Measurements from ENCODE around the gene SPATA24. TPM values are rescaled to one million over a fixed set of nuclear protein-coding genes. Genes with fewer than 3 reads are reported as not detected.

The SPATA24 gene
- polyA plus RNA-seq, 3 donors, result 1.6 to 3.5 (median 3.2) TPM

GRCh38 chr5:139414581-139415130 is 10.8 kb upstream of the SPATA24 start:
- whole genome bisulfite sequencing (ENCODE audit: insufficient coverage), result no CpG with 5 or more reads among the region's 9 CpGs
- Mint-ChIP-seq H3K4me3 (no peak overlapping the region), H3K27me3 (ENCODE audit: low read depth in 3 of 3) (no peaks in the 10 kb centered on the region), H3K36me3 (peaks cover 3 to 7% of the 10 kb centered on the region in 2 donors), H3K27ac (no peak overlapping the region), H3K9me3 (no peaks in the 10 kb centered on the region), H3K4me1 (no peaks in the 10 kb centered on the region)
- H3K9ac ChIP-seq (ENCODE audit: insufficient read depth, low read length, poor library complexity, severe bottlenecking), result no peak overlapping the region
- intact Hi-C loops (cut with micrococcal nuclease), result no loop called here
- no peaks in the 10 kb centered on the region for H3K36me3 ChIP-seq (replicated peaks in 1 of 2; ENCODE audit: control insufficient read depth in 1 of 2, insufficient read depth in 2 of 2, low read length in 2 of 2)
- H3K4me1 ChIP-seq (ENCODE audit: control insufficient read depth in 1 of 2, insufficient read depth in 2 of 2, low read length in 2 of 2), result no peaks in the 10 kb centered on the region
- no peak for TF ChIP-seq CTCF (IDR thresholded peaks at IDR 0.05)
- no peak overlapping the region for H2AFZ ChIP-seq (ENCODE audit: insufficient read depth, low read depth, low read length, poor library complexity, severe bottlenecking)
- no peak overlapping the region for H3K27ac ChIP-seq (ENCODE audit: low read depth in 1 of 2, low read length in 2 of 2)
- H3K4me3 ChIP-seq (replicated peaks in 1 of 3; ENCODE audit: low read depth in 2 of 3, low read length in 3 of 3), result no peak overlapping the region
- no peaks in the 10 kb centered on the region for H4K20me1 ChIP-seq (ENCODE audit: insufficient read depth, low read length)
- no peaks in the 10 kb centered on the region for H3K9me3 ChIP-seq (replicated peaks in 1 of 2; ENCODE audit: control insufficient read depth in 1 of 2, insufficient read depth in 1 of 2, low read length in 2 of 2)
- no peaks in the 10 kb centered on the region for H3K79me2 ChIP-seq (ENCODE audit: insufficient read depth, low read length)
- H3K27me3 ChIP-seq (ENCODE audit: control insufficient read depth in 2 of 2, insufficient read depth in 2 of 2, low read length in 2 of 2), result no peaks in the 10 kb centered on the region
- no peak overlapping the region for H3K4me2 ChIP-seq (replicated peaks; ENCODE audit: extremely low read depth, low read length, poor library complexity, severe bottlenecking)
- no peak for DNase-seq

- no peak overlapping the region for H3K4me3 Mint-ChIP-seq
Measured at GRCh38 chr5:139413963-139414362, 10.1 kb upstream of the SPATA24 start.

More at GRCh38 chr5:139413963-139414362, 10.1 kb upstream of the SPATA24 start:
- H3K9me3 ChIP-seq (replicated peaks in 1 of 2; ENCODE audit: control insufficient read depth in 1 of 2, insufficient read depth in 1 of 2, low read length in 2 of 2), result no peaks in the 10 kb centered on the region
- no peak for DNase-seq
- no peak overlapping the region for H3K4me3 ChIP-seq (replicated peaks in 1 of 3; ENCODE audit: low read depth in 2 of 3, low read length in 3 of 3)
- no peaks in the 10 kb centered on the region for H3K4me1 ChIP-seq (ENCODE audit: control insufficient read depth in 1 of 2, insufficient read depth in 2 of 2, low read length in 2 of 2)
- Mint-ChIP-seq H3K9me3 (no peaks in the 10 kb centered on the region), H3K4me1 (no peaks in the 10 kb centered on the region), H3K27me3 (ENCODE audit: low read depth in 3 of 3) (no peaks in the 10 kb centered on the region), H3K36me3 (peaks cover 2 to 3% of the 10 kb centered on the region in 2 donors), H3K27ac (no peak overlapping the region)
- H3K36me3 ChIP-seq (replicated peaks in 1 of 2; ENCODE audit: control insufficient read depth in 1 of 2, insufficient read depth in 2 of 2, low read length in 2 of 2), result no peaks in the 10 kb centered on the region
- TF ChIP-seq CTCF (IDR thresholded peaks at IDR 0.05), result no peak
- no peak overlapping the region for H2AFZ ChIP-seq (ENCODE audit: insufficient read depth, low read depth, low read length, poor library complexity, severe bottlenecking)
- no peak overlapping the region for H3K4me2 ChIP-seq (replicated peaks; ENCODE audit: extremely low read depth, low read length, poor library complexity, severe bottlenecking)
- no peak overlapping the region for H3K9ac ChIP-seq (ENCODE audit: insufficient read depth, low read length, poor library complexity, severe bottlenecking)
- H3K79me2 ChIP-seq (ENCODE audit: insufficient read depth, low read length), result no peaks in the 10 kb centered on the region
- no peaks in the 10 kb centered on the region for H3K27me3 ChIP-seq (ENCODE audit: control insufficient read depth in 2 of 2, insufficient read depth in 2 of 2, low read length in 2 of 2)
- intact Hi-C loops (cut with micrococcal nuclease), result no loop called here
- WGBS (ENCODE audit: insufficient coverage), result 93% methylated on average over 3 of the region's 6 CpGs
- H3K27ac ChIP-seq (ENCODE audit: low read depth in 1 of 2, low read length in 2 of 2), result no peak overlapping the region
- H4K20me1 ChIP-seq (ENCODE audit: insufficient read depth, low read length), result no peaks in the 10 kb centered on the region

All from CD14-positive monocyte (primary cell).